Central memory CD8-positive, alpha-beta T cell (primary cell): ENCODE data around the gene CUBN.
A peak's percentile ranks its signal among the peaks of the same experiment; 100 is the strongest.
"Not testable (repeated sequence)": the region's sequence is repeated elsewhere in the genome, so short reads cannot be mapped to it uniquely, and the experiment has no call there.

Source experiments
- ATAC-seq: fragments of 150-1000 bp; cut with Tn5 transposase; replicated peaks from 2 replicates; pipeline ENCODE4 v1.10.0; 2022; ENCODE audit warnings: mild to moderate bottlenecking, moderate FRiP score, moderate number of reproducible peaks; ENCODE audit not compliant: poor library complexity, severe bottlenecking; ENCODE audit errors: extremely low read depth
- DNase-seq, 2 donors: peaks; one replicate each; pipeline ENCODE4 v3.0.0; 2021; ENCODE audit warnings: low spot score in 2 of 2
- H3K27ac Mint-ChIP-seq: one replicate; pipeline ENCODE4 v1.8.0; 2022; ENCODE audit warnings: low read depth, mild to moderate bottlenecking, moderate library complexity, mixed read lengths
- H3K27me3 Mint-ChIP-seq: one replicate; pipeline ENCODE4 v1.8.0; 2022; ENCODE audit warnings: mixed read lengths
- H3K36me3 Mint-ChIP-seq: one replicate; pipeline ENCODE4 v1.8.0; 2022; ENCODE audit warnings: mild to moderate bottlenecking, moderate library complexity, mixed read lengths; ENCODE audit not compliant: insufficient read depth
- H3K4me1 Mint-ChIP-seq: one replicate; pipeline ENCODE4 v1.8.0; 2022; ENCODE audit warnings: mixed read lengths
- H3K4me3 Mint-ChIP-seq: one replicate; pipeline ENCODE4 v1.8.0; 2022; ENCODE audit warnings: mild to moderate bottlenecking, moderate library complexity, mixed read lengths
- H3K9me3 Mint-ChIP-seq: one replicate; pipeline ENCODE4 v1.8.0; 2022; ENCODE audit warnings: mixed read lengths

CUBN gene

DNA sequence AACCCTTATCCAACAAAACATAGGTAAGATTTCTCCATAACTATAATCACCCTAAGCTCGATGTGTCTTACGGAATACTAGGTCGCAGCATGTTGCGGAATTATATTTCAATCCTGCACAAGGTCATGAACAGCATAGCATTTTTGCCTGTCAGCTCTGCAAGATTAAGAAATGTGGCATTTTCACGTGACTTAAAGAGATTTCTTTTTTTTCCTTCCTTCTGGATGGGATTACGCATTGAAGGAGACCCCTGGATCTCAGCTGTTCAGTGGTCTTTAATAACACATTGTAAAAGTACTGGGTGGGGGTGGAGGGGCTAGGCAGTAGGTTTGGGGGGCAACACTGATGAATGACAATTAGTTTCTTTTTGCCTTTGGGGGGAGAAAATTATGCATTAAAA lies 106.7 kb downstream of the CUBN start:
- peak overlapping the region; percentile 98 for H3K27ac Mint-ChIP-seq
- peaks cover 32% of the 10 kb centered on the region for H3K4me1 Mint-ChIP-seq

DNA sequence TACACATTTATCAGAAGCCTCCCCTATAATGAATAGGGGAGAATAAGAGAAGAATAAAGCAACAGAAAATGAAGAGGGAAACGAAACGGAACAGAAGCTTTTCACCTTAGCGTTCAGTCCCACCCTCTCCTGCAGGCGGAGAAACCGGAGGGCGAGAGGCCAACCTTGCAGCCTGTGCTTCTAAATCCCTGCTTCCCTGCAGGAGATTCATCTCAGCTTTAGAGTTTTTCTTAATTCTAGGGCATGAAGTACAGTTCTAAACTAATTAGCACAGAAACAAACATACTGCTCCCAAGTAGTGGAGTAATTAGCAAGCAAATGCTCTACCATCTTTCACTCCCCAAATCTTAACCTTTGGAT lies 107.2 kb downstream of the CUBN start:
- peak overlapping the region; percentile 98 for H3K27ac Mint-ChIP-seq
- H3K27me3 Mint-ChIP-seq = no peaks in the 10 kb centered on the region
- no peak overlapping the region for H3K4me3 Mint-ChIP-seq
- no peaks in the 10 kb centered on the region for H3K9me3 Mint-ChIP-seq
- H3K4me1 Mint-ChIP-seq = peaks cover 32% of the 10 kb centered on the region
- no peak for ATAC-seq
- peaks cover 17% of the 10 kb centered on the region for H3K36me3 Mint-ChIP-seq
- DNase-seq = no peak

More for the DNA sequence above, 106.7 kb downstream of the CUBN start:
- peak overlapping the region; percentile 67 for H3K4me3 Mint-ChIP-seq
- no peaks in the 10 kb centered on the region for H3K9me3 Mint-ChIP-seq
- ATAC-seq (no peak), DNase-seq (no peak)
- no peaks in the 10 kb centered on the region for H3K27me3 Mint-ChIP-seq
- peaks cover 17% of the 10 kb centered on the region for H3K36me3 Mint-ChIP-seq

DNA sequence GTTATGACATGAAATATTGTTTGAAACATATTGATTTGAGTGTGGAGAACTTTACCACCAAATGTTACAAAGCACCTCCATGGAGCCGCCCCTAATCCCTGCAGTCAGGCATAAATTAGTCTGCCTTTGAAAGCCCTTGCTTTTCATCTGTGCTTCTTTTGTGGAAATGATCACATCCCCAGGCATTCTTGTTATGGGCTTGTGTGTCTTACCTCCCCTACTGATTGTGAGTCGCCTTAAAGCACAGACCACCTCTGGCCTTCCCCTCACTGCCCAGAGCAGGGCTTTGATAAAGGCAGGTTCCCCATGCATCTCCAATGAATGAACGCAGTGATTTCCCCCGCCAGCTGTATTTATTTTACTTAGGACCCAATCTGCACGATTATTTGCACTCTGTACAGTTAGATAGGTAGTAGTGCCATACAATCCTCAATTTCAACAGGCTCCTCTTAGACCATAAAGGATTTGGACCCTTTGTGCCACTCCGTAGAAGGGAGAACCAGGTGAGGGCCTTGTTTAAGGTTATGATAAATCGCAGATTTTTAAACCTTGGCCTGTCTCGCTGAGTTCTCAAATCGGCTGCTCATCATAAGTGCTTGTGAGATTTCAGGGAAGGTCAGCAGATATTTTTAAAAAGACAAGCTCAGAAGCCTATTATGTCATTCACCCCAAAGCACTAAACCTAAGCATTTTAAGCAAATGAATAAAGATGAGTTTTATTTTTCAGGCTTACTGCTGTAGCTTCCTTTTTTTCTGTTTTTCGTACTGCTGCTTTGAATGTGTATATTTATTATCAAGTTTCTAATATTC lies 107.8 kb downstream of the CUBN start:
- Mint-ChIP-seq H3K4me3 (no peak overlapping the region), H3K4me1 (peaks cover 26% of the 10 kb centered on the region), H3K9me3 (no peaks in the 10 kb centered on the region), H3K27ac (peak overlapping the region; percentile 98), H3K36me3 (peaks cover 14% of the 10 kb centered on the region), H3K27me3 (no peaks in the 10 kb centered on the region)
- no peak for ATAC-seq
- peak in 1 of 2 donors; percentile 0 for DNase-seq

DNA sequence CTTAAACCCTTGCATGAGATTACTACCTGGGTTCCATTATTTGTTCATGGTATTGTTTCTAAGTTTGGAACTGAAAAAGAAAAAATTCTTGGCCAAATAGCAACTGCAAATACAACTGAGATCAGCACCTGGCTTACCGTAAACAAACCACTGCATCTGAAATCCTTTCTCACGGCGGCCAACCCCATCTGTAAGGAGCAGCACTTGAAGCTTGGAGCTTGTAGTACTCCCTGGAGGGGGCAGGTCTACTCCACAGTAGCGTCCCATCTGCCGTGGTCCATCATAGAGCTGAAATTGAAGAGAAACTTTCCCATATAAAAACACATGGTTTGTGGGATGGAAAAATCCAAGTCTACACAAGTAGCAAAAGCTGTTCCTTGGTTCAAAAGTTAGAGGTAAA lies 109.9 kb downstream of the CUBN start:
- H3K27ac Mint-ChIP-seq = peak overlapping the region; percentile 29
- peaks cover 12% of the 10 kb centered on the region for H3K4me1 Mint-ChIP-seq
- H3K4me3 Mint-ChIP-seq = no peak overlapping the region
- DNase-seq (no peak), ATAC-seq (no peak)
- peaks cover 5% of the 10 kb centered on the region for H3K36me3 Mint-ChIP-seq
- H3K27me3 Mint-ChIP-seq = no peaks in the 10 kb centered on the region
- H3K9me3 Mint-ChIP-seq = no peaks in the 10 kb centered on the region

DNA sequence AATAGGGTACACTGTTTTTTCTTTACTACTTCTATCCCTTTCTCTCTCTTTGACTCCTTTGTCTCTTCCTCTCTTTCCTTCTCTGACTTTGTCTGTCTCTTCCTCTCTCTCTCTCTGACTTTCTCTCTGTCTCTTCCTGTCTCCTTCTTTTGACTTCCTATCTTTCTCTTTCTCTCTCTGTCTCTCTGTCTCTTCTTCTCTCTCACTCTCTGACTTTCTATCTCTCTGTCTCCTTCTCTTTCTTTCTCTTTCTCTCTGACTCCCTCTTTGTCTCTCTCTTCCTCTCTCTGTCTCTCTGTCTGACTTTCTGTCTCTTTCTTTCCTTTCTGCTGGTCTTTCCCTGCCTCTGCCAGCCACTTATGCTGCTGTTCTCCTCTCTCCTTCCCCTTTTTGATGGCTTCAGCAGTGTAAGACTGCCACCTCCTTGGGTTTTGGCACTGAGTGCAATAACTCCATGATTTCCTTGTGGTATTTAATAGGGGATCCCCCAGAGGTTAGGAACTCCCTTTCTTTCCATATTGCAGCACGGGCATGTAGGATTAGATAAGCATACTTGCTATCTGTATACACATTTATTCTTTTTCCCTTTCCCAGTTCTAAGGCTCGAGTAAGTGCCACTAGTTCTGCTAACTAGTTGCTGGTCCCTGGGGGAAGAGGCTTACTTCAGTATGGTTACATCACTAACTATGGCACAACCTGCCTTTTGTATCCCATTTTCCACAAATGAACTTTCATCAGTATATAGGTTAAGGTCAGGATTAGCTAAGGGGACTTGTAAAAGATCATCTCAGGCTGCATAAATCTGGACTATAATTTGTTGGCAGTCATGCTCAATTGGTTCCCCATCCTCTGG lies 116.3 kb downstream of the CUBN start:
- H3K36me3 Mint-ChIP-seq, H3K27me3 Mint-ChIP-seq, H3K4me3 Mint-ChIP-seq, H3K9me3 Mint-ChIP-seq, DNase-seq, H3K4me1 Mint-ChIP-seq, ATAC-seq: not testable (repeated sequence)
- H3K27ac Mint-ChIP-seq = peak overlapping the region; percentile 75

DNA sequence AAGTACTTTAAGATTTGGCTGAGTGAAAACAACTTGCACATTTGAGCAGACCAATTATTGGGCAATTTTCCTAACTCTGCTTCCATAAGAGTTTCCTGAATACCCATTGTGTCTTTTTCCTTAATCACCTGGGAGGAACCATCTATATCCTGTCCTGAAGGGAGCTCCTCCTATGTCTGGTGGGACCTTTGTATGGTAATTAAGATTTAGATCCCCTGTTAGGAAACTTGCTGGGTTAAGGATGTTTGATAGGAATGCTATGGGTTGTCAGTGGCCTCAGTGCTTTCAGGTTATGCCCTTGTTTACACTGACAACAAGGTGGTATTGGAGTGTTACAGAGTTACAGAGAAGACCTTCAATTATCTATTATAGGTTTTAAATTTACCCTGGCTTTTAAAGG lies 116.9 kb downstream of the CUBN start:
- not testable (repeated sequence) for H3K36me3 Mint-ChIP-seq, H3K4me3 Mint-ChIP-seq, H3K27me3 Mint-ChIP-seq, DNase-seq, H3K9me3 Mint-ChIP-seq, ATAC-seq, H3K4me1 Mint-ChIP-seq
- peak overlapping the region; percentile 75 for H3K27ac Mint-ChIP-seq

DNA sequence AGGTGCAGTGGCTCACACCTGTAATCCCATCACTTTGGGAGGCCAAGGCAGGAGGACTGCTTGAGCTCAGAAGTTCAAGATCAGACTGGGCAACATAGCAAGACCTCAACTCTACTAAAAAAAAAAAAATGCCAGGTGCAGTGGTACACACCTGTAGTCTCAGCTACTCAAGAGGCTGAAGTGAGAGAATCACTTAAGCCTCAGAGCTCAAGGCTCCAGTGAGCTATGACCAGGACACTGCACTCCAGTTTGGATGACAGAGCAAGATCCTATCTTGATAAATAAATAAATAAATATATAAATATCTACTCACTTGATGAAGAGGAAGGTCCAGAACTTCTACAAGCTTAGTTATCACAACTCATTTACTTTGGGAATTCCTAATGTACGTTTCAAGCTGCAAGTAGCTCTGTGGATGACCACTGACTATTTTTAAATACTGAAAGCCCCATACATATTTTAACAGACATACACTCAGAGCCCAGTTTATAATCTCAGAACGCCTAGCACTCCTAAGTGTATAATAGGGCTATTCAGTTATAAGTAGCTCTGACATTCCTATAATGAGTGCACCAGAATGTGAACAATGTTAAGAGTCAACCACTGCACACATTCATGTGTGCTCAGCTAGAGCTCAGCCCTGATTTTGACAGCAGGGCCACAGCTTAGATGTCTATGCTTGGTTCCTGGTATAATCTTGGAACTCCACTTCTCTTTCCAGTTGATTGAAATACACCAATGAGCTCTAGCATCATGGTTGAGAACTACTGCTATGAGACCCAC lies 119.1 kb downstream of the CUBN start:
- no peak for ATAC-seq
- DNase-seq = no peak
- Mint-ChIP-seq H3K9me3 (no peaks in the 10 kb centered on the region), H3K27ac (no peak overlapping the region), H3K4me1 (peaks cover 8% of the 10 kb centered on the region), H3K27me3 (no peaks in the 10 kb centered on the region), H3K4me3 (no peak overlapping the region), H3K36me3 (peaks cover 10% of the 10 kb centered on the region)

DNA sequence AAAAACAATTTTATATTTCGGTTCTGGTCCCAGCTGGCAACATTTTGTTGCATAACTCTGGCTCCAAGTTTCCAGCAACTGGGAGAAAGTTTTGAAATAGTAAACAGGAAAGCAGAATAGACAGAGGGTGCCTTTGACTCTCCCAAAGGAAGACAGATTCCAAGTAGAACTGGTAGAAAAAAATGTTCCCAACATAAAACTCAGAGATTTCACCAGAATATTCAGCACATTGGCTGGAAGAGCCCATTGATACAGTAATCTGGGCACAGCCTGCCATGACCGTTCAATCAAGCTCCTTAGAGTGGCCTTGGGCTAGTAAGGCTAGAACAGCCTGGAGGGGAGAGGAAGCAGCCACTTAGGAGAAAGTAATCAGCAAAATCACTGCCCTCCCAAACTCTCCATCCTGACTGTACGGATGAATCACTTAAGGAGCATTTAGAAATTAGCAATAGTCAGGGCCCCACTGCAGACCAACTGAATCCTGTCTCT lies 120.4 kb downstream of the CUBN start:
- Mint-ChIP-seq H3K9me3 (no peaks in the 10 kb centered on the region), H3K36me3 (peaks cover 11% of the 10 kb centered on the region), H3K4me3 (no peak overlapping the region), H3K27me3 (no peaks in the 10 kb centered on the region), H3K4me1 (peaks cover 15% of the 10 kb centered on the region), H3K27ac (no peak overlapping the region)
- DNase-seq (no peak), ATAC-seq (no peak)

DNA sequence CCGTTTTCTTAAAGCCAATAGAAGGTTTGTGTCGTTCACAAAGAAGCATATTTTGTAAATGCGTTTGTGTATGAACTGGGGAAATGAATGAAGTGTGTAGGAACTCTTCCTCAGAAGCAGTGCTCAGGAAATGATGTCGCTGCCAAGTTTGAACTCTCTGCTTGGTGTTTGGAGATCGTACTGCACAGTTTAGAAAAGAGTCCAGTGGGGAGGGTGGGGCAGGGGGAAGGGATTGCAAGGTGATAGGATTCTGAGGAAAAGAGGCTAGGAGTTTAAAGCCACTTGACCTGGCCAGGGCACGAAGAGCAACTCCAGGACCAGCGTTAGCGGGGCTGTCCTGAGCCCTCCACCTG lies 122.2 kb downstream of the CUBN start:
- H3K4me1 Mint-ChIP-seq = peaks cover 22% of the 10 kb centered on the region
- H3K27me3 Mint-ChIP-seq = no peaks in the 10 kb centered on the region
- H3K27ac Mint-ChIP-seq = no peak overlapping the region
- ATAC-seq = no peak
- no peaks in the 10 kb centered on the region for H3K9me3 Mint-ChIP-seq
- no peak overlapping the region for H3K4me3 Mint-ChIP-seq
- no peak for DNase-seq
- peaks cover 16% of the 10 kb centered on the region for H3K36me3 Mint-ChIP-seq

DNA sequence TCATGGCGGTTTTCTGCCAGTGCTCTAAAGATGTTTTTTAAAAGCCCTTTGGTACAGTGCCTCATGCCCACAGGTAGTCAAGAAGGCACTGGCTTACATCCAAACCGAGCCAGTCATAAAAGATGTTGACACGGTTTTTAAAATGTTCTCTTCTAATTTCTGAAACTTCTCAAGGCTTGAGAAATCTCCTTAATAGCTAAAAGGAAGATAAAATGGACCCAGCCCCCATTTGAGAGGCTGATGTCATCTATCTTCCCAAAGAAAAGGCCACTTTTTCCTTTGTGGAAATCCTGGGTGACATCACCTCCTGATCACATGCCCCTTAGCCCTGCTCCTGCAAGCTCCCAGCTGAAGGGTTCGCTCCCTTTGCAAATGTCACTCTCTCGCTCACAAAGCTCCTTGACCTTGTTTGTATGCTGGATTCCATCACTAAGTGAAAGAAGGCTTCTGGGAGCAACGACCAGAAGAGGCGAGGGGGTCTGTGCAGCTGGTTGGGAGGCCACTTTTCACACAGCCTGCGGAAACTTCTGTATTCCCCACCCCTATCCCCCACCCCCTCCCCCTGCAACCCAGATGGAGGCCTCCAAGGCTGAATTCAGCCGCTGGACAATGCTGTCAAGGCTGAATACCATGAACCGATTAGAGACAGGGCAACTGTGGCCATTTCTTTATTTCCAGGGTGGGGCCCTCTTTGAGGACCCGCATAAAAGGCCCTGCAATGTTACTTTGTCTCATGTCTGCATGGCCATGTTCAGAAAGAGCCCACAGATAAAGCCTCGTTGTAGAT lies 122.8 kb downstream of the CUBN start:
- Mint-ChIP-seq H3K4me1 (peaks cover 28% of the 10 kb centered on the region), H3K36me3 (peaks cover 20% of the 10 kb centered on the region), H3K9me3 (no peaks in the 10 kb centered on the region), H3K27ac (no peak overlapping the region), H3K4me3 (no peak overlapping the region), H3K27me3 (no peaks in the 10 kb centered on the region)
- no peak for ATAC-seq
- DNase-seq = no peak

DNA sequence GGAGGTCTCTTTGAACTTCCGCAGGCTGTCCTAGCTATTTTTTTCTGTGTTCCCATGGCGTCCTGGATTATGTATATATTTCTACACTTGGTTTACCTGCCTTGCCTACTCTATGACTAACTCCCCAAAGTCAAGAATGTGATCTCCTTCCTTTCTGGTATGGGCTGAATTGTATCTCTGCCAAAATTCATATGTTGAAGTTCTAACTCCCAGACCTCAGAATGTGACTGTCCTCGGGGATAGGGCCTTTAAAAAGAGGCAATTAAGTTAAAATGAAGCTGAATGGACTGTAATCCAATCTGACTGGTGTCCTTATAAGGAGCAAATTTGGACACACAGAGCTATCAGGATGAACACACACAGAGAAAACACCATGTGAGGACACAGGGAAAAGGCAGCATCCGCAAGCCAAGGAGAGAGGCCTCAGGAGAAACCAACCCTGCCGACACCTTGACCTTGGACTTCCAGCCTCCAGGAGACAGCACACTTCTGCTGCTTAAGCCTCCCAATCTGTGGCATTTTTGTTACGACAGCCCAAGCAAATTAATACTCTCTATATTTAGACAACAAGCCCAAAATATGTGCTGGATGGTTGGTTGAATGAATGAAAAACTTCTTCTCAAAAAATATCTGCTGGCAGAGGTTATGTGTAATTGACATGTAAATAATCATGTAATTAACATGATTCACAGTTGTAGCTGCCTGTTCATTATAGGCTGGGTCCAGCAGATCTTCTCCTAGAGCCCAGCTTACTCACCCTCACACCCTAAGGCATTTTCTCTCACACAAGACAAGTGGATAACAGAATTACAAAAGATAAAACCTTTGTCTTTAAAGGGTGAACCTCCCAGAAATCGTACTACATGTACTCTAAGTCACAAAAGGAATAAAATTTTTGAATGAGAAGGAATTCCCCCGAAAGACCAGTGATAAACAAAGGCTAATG lies 123.7 kb downstream of the CUBN start:
- no peaks in the 10 kb centered on the region for H3K27me3 Mint-ChIP-seq
- H3K4me3 Mint-ChIP-seq = no peak overlapping the region
- ATAC-seq = no peak
- peaks cover 29% of the 10 kb centered on the region for H3K4me1 Mint-ChIP-seq
- no peak for DNase-seq
- no peaks in the 10 kb centered on the region for H3K9me3 Mint-ChIP-seq
- peak overlapping the region; percentile 97 for H3K27ac Mint-ChIP-seq
- peaks cover 18% of the 10 kb centered on the region for H3K36me3 Mint-ChIP-seq
